LNCaP clone FGC (cell line): ENCODE data around the gene CRELD1.
A peak's percentile ranks its signal among the peaks of the same experiment; 100 is the strongest.

Source experiments
- DNase-seq: peaks from one replicate; pipeline ENCODE4 v3.0.0-alpha.2; 2011; ENCODE audit warnings: low read depth
- H3K4me3 ChIP-seq: 2 replicates; pipeline ENCODE4 v1.5.1; 2011; ENCODE audit warnings: mild to moderate bottlenecking, low read depth, low read length, control low read depth
- CTCF ChIP-seq: IDR thresholded peaks from 2 replicates; pipeline ENCODE4 v1.5.1; 2012; ENCODE audit warnings: mild to moderate bottlenecking; ENCODE audit not compliant: control insufficient read depth, insufficient read depth; ENCODE audit errors: extremely low read depth

The CRELD1 gene

GRCh38 chr3:9933561-9934234 is at the start of gene CRELD1:
CRELD1 (plus strand) TSS chr3:9933834; CDS start chr3:9934439, 605 bp downstream.
- H3K4me3 ChIP-seq = peak within 1 kb of the TSS; percentile 90
- no peak for TF ChIP-seq CTCF
- peak; percentile 85 for DNase-seq

- no peak for DNase-seq
- TF ChIP-seq CTCF = no peak
- no peak overlapping the region for H3K4me3 ChIP-seq
These were observed 49.0 kb upstream of the CRELD1 start for GRCh38 chr3:9884555-9885165.

GRCh38 chr3:9886328-9886727 is 47.3 kb upstream of the CRELD1 start:
- no peak overlapping the region for H3K4me3 ChIP-seq
- DNase-seq = no peak
- TF ChIP-seq CTCF = no peak

- TF ChIP-seq CTCF = no peak
- H3K4me3 ChIP-seq = no peak overlapping the region
- DNase-seq = no peak
These were observed 46.2 kb upstream of the CRELD1 start for GRCh38 chr3:9887480-9887879.

GRCh38 chr3:9888540-9888939 is 45.1 kb upstream of the CRELD1 start:
- TF ChIP-seq CTCF = no peak
- DNase-seq = no peak
- no peak overlapping the region for H3K4me3 ChIP-seq

GRCh38 chr3:9889405-9889804 is 44.2 kb upstream of the CRELD1 start:
- TF ChIP-seq CTCF = no peak
- no peak for DNase-seq
- no peak overlapping the region for H3K4me3 ChIP-seq
